Mesenchymal stem cell (in vitro differentiated cells and primary cell): ENCODE data around the gene NAPSA.

Source experiments
- DNase-seq: peaks from one replicate; pipeline ENCODE4 v3.0.0-alpha.2; 2013
- H2AFZ ChIP-seq: one replicate; pipeline ENCODE4 v1.6.1; 2013; ENCODE audit warnings: low read depth, mild to moderate bottlenecking, control low read depth, inconsistent platforms, low read length, moderate library complexity
- H2AK5ac ChIP-seq: 2 replicates; pipeline ENCODE4 v1.6.1; 2013; ENCODE audit warnings: low read length, moderate library complexity, mild to moderate bottlenecking, inconsistent platforms; ENCODE audit not compliant: severe bottlenecking
- H2BK120ac ChIP-seq: one replicate; pipeline ENCODE4 v1.6.1; 2013; ENCODE audit warnings: low read depth, mild to moderate bottlenecking, inconsistent platforms, low read length, moderate library complexity
- H2BK12ac ChIP-seq, 2 experiments: one replicate each; pipeline ENCODE4 v1.6.1; 2013; ENCODE audit warnings: inconsistent platforms in 2 of 2, low read length in 2 of 2, mild to moderate bottlenecking in 2 of 2, moderate library complexity in 2 of 2, control low read depth in 1 of 2
- H2BK15ac ChIP-seq: one replicate; pipeline ENCODE4 v1.6.1; 2013; ENCODE audit warnings: mild to moderate bottlenecking, low read depth, inconsistent platforms; ENCODE audit not compliant: poor library complexity, severe bottlenecking
- H2BK5ac ChIP-seq: 2 replicates; pipeline ENCODE4 v1.6.1; 2013; ENCODE audit warnings: low read depth, mild to moderate bottlenecking, low read length, control low read depth, inconsistent platforms; ENCODE audit not compliant: poor library complexity, severe bottlenecking
- H3K14ac ChIP-seq, 2 experiments: one replicate each; pipeline ENCODE4 v1.6.1; 2013; ENCODE audit warnings: inconsistent platforms in 2 of 2, low read length in 2 of 2, control low read depth in 1 of 2, mild to moderate bottlenecking in 1 of 2, moderate library complexity in 1 of 2
- H3K18ac ChIP-seq, 2 experiments: one replicate each; pipeline ENCODE4 v1.6.1; 2013; ENCODE audit warnings: inconsistent platforms in 2 of 2, low read length in 2 of 2, control low read depth in 1 of 2, low read depth in 1 of 2, mild to moderate bottlenecking in 1 of 2
- H3K23ac ChIP-seq, 2 experiments: one replicate each; pipeline ENCODE4 v1.6.1; 2013; ENCODE audit warnings: inconsistent platforms in 2 of 2, low read length in 2 of 2, mild to moderate bottlenecking in 2 of 2, moderate library complexity in 2 of 2, control low read depth in 1 of 2
- H3K27ac ChIP-seq: 2 replicates; pipeline ENCODE4 v1.5.1; 2013; ENCODE audit warnings: mild to moderate bottlenecking, moderate library complexity, low read length, control low read depth, inconsistent platforms; ENCODE audit not compliant: poor library complexity, severe bottlenecking
- H3K27me3 ChIP-seq, 2 experiments: 2 replicates each; pipeline versions ENCODE4 v1.6.1 to v1.7.0; 2013; ENCODE audit warnings: low read length in 2 of 2, mild to moderate bottlenecking in 2 of 2, moderate library complexity in 2 of 2, control low read depth in 1 of 2, inconsistent platforms in 1 of 2; ENCODE audit not compliant: control insufficient read depth in 1 of 2, insufficient read depth in 1 of 2
- H3K36me3 ChIP-seq, 2 experiments: 2 replicates each; pipeline versions ENCODE4 v1.6.1 to v1.7.0; 2013; ENCODE audit warnings: low read length in 2 of 2, control low read depth in 1 of 2, inconsistent platforms in 1 of 2, low read depth in 1 of 2, mild to moderate bottlenecking in 1 of 2; ENCODE audit not compliant: insufficient read depth in 2 of 2, control insufficient read depth in 1 of 2
- H3K4ac ChIP-seq, 2 experiments: one replicate each; pipeline ENCODE4 v1.6.1; 2013; ENCODE audit warnings: inconsistent platforms in 2 of 2, low read length in 2 of 2, mild to moderate bottlenecking in 2 of 2, moderate library complexity in 2 of 2, control low read depth in 1 of 2, low read depth in 1 of 2
- H3K4me1 ChIP-seq: 2 replicates; pipeline ENCODE4 v1.6.1; 2013; ENCODE audit warnings: low read depth, low read length, control low read depth; ENCODE audit not compliant: control insufficient read depth, insufficient read depth
- H3K4me2 ChIP-seq: 2 replicates; pipeline ENCODE4 v1.6.1; 2013; ENCODE audit warnings: low read length, mild to moderate bottlenecking, inconsistent platforms; ENCODE audit not compliant: poor library complexity, severe bottlenecking
- H3K4me3 ChIP-seq, 2 experiments: 2 replicates each; pipeline versions ENCODE4 v1.5.1 to v1.7.0; 2013; ENCODE audit warnings: low read length in 2 of 2, mild to moderate bottlenecking in 2 of 2, control low read depth in 1 of 2, low read depth in 1 of 2; ENCODE audit not compliant: insufficient read depth in 1 of 2
- H3K79me1 ChIP-seq: replicated peaks from 2 replicates; pipeline ENCODE4 v1.6.1; 2013; ENCODE audit warnings: mild to moderate bottlenecking, control low read depth, low read length, inconsistent platforms; ENCODE audit not compliant: poor library complexity, severe bottlenecking
- H3K9ac ChIP-seq: 2 replicates; pipeline ENCODE4 v1.7.0; 2013; ENCODE audit warnings: mild to moderate bottlenecking, low read length, moderate library complexity
- H3K9me3 ChIP-seq: 2 replicates; pipeline ENCODE4 v1.7.0; 2013; ENCODE audit warnings: mild to moderate bottlenecking, low read length; ENCODE audit not compliant: control insufficient read depth
- H4K8ac ChIP-seq: one replicate; pipeline ENCODE4 v1.6.1; 2013; ENCODE audit warnings: inconsistent platforms, mild to moderate bottlenecking, low read length, moderate library complexity
- H4K91ac ChIP-seq: one replicate; pipeline ENCODE4 v1.6.1; 2013; ENCODE audit warnings: mild to moderate bottlenecking, low read length, inconsistent platforms
- WGBS: methylation state at CpG from one replicate; pipeline ENCODE4 v1.1.7; 2013; ENCODE audit warnings: mixed read lengths; 5-methylcytosine and 5-hydroxymethylcytosine counted together

The NAPSA gene

GRCh38 chr19:50410109-50410508, 44.7 kb upstream of the NAPSA start:
- Histone ChIP-seq H2BK5ac (no peak overlapping the region), H3K9me3 (no peaks in the 10 kb centered on the region), H3K4me2 (no peak overlapping the region), H3K79me1 (no peaks in the 10 kb centered on the region), H3K18ac (no peak overlapping the region), H3K4me3 (no peak overlapping the region), H2BK120ac (no peak overlapping the region), H2AK5ac (no peak overlapping the region), H4K8ac (no peak overlapping the region), H3K23ac (no peak overlapping the region), H4K91ac (no peak overlapping the region), H3K9ac (no peak overlapping the region), H3K4ac (no peak overlapping the region), H3K14ac (no peak overlapping the region), H3K27ac (no peak overlapping the region), H2BK12ac (no peak overlapping the region), H3K4me1 (peaks cover under 1% of the 10 kb centered on the region), H3K27me3 (no peaks in the 10 kb centered on the region), H3K36me3 (peaks cover 9 to 73% of the 10 kb centered on the region in 2 experiments), H2BK15ac (no peak overlapping the region), H2AFZ (no peak overlapping the region)
- 95% methylated on average over 10 of the region's 10 CpGs for WGBS
- DNase-seq: no peak

- Histone ChIP-seq H3K9me3 (no peaks in the 10 kb centered on the region), H3K9ac (no peak overlapping the region), H3K27ac (no peak overlapping the region), H2AK5ac (no peak overlapping the region), H3K4me2 (no peak overlapping the region), H3K4ac (no peak overlapping the region), H2BK15ac (no peak overlapping the region), H2BK120ac (no peak overlapping the region), H3K18ac (no peak overlapping the region), H4K91ac (no peak overlapping the region), H2BK5ac (no peak overlapping the region), H3K27me3 (no peaks in the 10 kb centered on the region), H3K14ac (no peak overlapping the region), H3K23ac (no peak overlapping the region), H4K8ac (no peak overlapping the region), H2BK12ac (no peak overlapping the region), H3K36me3 (peaks cover 9 to 66% of the 10 kb centered on the region in 2 experiments), H3K4me3 (no peak overlapping the region), H3K79me1 (no peaks in the 10 kb centered on the region), H2AFZ (no peak overlapping the region), H3K4me1 (no peaks in the 10 kb centered on the region)
- no peak for DNase-seq
- 98% methylated on average over 17 of the region's 17 CpGs for WGBS
These were observed 43.9 kb upstream of the NAPSA start for GRCh38 chr19:50409347-50409746.

DNA sequence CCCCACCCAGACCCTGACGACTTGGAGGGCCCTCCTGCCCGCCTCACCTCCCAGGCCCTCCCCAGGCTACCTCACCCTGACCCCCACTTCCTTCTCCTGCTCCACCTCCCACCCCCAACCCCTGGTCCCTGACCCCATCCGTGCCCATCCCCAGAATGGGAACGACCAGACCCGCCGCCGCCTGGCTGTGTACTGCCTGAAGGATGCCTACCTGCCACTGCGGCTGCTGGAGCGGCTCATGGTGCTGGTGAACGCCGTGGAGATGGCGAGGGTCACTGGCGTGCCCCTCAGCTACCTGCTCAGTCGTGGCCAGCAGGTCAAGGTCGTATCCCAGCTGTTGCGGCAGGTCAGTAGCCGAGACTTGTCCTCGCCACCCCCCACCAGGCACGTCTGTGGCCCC, 41.4 kb upstream of the NAPSA start:
- Histone ChIP-seq H3K14ac (no peak overlapping the region), H3K27me3 (no peaks in the 10 kb centered on the region), H3K4ac (no peak overlapping the region), H3K4me2 (no peak overlapping the region), H2BK15ac (no peak overlapping the region), H3K23ac (no peak overlapping the region), H3K79me1 (peaks cover 4% of the 10 kb centered on the region), H2BK12ac (no peak overlapping the region), H2AK5ac (no peak overlapping the region), H3K36me3 (peaks cover 9 to 73% of the 10 kb centered on the region in 2 experiments), H2BK120ac (no peak overlapping the region), H3K4me3 (no peak overlapping the region), H2AFZ (no peak overlapping the region), H4K91ac (no peak overlapping the region), H3K4me1 (no peaks in the 10 kb centered on the region), H3K9me3 (no peaks in the 10 kb centered on the region), H4K8ac (no peak overlapping the region), H3K27ac (no peak overlapping the region), H3K18ac (no peak overlapping the region), H3K9ac (no peak overlapping the region), H2BK5ac (no peak overlapping the region)
- no peak for DNase-seq
- 96% methylated on average over 19 of the region's 19 CpGs for WGBS

DNA sequence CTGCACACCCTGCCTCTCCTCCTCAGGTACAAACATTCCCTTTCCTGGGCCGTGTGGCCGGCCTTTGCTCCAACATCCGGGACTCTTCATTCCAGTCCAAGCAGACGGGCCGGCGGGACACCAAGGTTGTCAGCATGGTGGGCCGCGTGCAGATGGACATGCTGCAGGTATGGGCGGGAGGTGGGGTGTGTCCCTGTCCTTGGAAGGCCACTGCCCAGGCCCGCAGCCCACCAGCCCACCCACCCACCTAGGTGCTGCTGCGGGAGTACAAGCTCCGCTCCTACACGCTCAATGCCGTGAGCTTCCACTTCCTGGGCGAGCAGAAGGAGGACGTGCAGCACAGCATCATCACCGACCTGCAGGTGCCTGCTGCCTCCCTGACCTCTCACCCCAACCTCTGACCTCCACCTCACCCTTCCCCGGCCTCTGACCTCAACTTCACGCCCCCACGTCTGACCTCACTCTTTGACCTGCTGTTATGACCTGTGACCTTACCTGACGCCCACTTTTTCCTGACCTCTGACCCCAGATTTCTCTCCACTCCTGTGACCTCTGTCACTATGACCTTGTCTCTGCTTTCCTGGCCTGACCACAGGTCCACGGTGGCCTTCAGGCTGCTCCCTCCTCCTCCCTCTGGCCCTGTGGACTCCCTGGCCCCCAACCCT, 40.8 kb upstream of the NAPSA start:
- Histone ChIP-seq H3K14ac (no peak overlapping the region), H3K4ac (no peak overlapping the region), H3K9me3 (no peaks in the 10 kb centered on the region), H2BK5ac (no peak overlapping the region), H4K8ac (no peak overlapping the region), H3K27ac (no peak overlapping the region), H2BK15ac (no peak overlapping the region), H2AFZ (no peak overlapping the region), H2BK12ac (no peak overlapping the region), H3K23ac (no peak overlapping the region), H3K4me2 (no peak overlapping the region), H3K4me3 (no peak overlapping the region), H3K18ac (no peak overlapping the region), H3K9ac (no peak overlapping the region), H3K79me1 (peaks cover 8% of the 10 kb centered on the region), H3K27me3 (no peaks in the 10 kb centered on the region), H3K36me3 (peaks cover 9 to 77% of the 10 kb centered on the region in 2 experiments), H3K4me1 (no peaks in the 10 kb centered on the region), H4K91ac (no peak overlapping the region), H2AK5ac (no peak overlapping the region), H2BK120ac (no peak overlapping the region)
- WGBS: 96% methylated on average over 22 of the region's 22 CpGs
- no peak for DNase-seq
